GF-D8 (cell line): ENCODE measurements around the gene TMBIM1.

Experiments used
- DNase-seq: peaks from one replicate; lab custom pipeline; 2025; lab: John Stamatoyannopoulos, UW

The TMBIM1 gene

DNA sequence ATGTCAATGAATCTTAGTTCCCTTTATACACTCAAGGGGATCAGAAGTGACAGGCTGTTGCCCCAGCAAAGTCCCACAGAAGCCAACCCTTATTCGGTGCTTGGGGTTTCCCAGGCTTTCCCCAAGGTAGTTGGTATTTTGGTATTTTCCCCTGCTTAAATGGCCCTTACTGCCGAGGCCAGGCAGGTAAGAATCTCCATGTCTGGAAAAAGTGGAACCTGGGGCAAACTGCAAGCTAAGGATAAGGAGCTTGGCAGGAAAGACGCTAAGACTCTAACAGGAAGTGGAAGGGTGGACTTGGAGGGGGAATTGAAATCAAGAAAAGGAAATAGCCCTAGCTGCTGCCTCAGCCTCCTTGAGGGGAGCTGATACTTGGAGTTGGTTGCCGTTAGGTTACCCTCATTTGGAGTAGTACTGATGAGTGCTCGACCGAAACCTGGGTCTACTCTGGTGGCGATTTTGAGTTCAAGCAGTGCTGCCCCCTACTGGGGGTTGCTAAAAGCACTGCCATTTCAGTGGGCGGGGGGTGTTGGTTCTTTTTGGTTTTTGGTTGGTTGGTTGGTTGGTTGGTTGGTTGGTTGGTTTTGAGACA, 34.8 kb downstream of the TMBIM1 start:
- DNase-seq: peak; percentile 21

DNA sequence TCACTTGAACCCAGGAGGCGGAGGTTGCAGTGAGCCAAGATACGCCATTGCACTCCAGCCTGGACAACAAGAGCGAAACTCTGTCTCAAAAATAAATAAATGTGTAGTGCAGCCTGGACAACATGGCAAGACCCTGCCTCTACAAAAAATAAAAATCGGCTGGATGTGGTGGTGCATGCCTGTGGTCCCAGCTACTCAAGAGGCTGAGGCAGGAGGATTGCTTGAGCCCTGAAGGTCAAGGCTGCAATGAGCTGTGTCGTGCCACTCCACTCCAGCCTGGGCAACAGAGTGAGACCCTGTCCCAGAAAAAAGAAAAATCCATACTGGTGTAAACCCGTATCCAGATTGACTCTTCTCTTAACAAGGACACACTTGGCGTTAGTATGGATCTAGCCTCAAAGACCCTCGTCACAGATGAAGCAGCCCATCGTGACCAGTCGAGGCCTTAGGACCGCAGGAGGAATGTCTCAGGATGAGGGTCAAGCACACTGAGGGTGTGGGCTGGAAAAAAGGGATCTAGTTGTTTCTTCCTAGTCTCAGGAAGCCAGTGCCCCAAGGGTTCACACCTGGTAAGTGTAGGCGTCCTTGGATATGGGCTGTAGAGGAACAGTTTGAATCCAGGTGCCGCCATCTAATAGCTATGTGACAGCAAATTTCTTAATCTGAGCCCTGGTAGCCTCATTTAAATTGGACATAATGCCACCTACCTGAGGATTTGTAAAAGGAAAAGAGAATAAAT, 35.5 kb downstream of the TMBIM1 start:
- DNase-seq: no peak

DNA sequence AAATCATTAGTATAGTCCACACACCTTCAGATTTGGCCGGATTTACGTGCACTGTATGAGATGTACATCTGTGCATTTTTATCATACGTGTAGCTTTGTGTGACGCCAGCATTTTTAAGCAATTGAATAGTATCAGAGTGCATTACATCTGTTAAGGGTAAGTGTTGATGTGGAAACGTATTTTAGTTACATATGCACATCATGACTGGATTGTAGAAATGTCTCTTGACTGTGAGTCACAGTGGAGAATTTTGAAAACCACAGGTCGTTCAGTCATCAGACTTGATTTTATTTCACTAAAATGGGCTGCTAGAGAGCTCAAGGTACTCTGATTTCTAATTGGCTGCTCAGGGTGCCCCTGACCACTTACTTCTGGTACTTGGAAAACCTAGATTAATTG, 36.9 kb downstream of the TMBIM1 start:
- DNase-seq: no peak

DNA sequence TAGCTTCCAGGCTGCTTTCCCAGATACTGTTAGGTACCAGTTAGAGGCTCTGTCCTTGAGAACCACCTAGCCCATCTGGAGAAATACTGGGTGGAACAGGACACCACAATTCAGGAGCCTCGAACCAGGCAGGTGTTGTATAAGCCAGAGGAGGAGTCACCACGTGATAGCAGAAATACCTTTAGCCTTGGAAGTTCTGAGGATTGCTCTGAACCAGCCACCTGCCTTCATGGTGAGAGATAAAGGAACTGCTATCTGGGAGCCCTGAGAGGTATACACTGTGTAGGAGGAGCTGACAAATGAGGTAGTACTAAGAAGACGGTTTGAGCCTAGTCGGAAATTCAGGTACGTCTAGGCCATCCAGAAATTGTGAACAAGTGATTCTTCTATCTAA, 39.1 kb downstream of the TMBIM1 start:
- DNase-seq: no peak

DNA sequence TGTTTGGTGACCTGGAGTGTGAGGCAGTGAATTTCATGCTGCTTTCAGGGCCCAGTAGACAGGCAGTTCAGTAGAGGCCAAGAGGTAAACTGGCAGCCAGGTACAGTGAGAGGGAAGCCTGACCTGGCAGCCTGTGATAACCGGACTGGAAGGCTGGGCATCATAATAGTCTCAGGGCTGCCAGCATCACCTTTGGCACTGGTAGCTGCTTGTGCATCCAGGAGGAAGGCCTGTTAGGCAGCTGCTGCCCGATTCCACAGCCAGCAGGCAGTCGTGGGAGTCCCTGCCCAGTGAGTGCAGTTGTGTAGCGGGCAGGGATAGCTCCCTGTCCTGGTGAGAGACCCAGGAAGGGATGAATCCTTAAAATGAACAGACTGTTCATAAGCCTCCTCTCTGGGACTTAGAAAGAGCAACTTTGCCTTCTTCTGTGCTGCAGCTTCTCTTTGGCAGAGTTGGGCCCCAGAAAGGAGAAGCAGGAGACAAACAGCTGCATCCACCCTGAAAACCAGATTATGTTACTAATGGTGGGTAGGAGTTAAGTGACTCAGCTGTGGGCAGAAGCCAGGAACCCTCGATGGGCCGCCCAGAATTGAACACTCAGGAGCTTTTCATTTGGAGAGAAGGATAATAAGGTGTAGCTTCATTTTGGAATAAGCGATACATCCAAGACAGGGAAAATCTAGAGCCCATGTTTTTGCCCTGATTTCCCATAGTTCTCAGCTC, 39.6 kb downstream of the TMBIM1 start:
- no peak for DNase-seq

DNA sequence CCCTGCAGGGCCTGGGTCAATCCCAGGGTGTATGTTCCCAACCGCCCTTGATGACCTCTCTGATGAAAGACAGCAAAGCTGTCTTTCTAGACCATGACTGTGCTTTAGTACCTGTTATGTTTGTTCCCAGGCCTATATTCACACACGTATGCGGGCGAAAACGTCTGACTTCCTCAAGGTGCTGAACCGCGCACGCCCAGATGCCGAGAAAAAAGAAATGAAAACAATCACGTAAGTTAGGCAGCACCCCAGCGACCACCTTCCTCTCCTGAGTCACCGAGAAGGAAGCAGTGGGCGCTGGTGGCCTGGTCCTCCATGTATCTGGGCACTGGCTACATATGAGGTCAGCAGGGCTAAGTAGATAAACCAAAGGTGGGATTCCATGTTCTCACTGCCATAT, 42.6 kb downstream of the TMBIM1 start:
- no peak for DNase-seq

DNA sequence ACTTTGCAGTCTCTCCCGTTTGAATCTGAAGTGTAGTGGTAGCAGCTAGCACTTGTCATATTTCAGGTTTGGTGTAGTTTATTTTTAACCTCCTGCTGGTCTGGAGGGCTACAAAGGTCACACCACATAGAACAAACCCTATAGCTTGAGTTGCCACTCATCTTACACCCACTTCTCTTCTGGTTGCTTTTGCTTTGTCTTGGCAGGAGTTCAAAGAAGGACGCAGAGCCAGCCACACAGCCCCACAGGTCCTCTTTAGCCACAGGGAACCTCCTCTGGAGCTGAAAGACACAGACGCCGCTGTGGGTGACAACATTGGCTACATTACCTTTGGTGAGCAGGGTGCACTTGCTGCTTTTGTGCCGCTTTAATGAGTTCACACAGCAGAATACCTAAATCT, 47.1 kb downstream of the TMBIM1 start:
- no peak for DNase-seq

DNA sequence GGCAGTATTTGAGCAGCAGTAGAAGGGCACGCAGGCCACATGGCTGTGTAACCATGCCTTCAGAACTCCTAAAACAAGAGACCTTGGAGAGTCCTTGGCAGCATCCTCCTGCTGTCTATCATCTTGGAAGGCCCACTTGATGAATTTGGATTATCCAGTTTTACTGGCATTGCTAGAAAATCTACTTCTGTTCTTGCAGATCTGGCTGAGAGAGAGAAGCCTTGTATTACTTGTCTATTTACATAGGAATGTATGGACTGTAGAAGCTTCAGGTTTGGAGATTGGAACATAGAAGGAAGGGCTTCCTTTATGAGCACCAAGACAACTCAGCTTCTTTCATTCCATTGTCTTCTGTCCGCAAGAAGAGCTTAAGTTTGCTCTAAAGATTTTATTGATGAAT, 47.6 kb downstream of the TMBIM1 start:
- DNase-seq: no peak

DNA sequence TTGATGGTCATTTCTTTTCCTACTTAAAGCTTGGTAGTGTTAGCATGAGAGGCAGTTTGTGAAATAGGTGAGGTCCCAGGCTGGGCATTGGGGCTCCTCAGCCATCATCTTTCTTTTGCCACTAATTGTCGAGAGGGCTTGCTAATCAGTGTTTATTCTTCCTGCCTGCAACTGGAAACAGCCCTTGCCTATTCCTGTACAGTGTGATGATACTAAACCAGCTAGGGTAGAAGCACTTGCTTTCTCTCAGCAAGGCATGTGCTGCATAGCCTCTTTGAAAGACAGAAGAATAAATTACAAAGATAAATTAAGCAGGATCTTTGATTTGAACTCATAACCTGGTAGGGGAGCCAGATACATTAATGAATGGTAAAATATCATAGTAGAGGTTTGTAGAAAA, 48.1 kb downstream of the TMBIM1 start:
- no peak for DNase-seq

DNA sequence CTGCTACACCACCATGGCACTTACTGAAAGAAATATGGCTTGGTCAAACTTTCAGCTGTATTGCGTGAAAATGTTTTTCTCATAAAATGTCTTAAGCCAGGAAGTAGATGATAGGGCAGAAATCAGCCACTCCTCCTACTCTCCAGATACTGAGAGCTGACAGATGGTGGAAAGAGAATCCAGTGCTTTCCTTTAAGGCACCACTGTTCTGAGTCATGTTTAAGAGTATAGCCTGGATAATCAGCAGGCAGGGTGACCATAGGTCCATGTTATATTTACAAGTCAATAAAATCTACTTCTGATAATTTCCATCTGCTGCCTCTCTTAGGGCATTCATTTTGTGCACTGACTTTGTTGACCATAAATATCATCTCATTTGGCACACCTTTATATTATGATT, 53.4 kb downstream of the TMBIM1 start:
- DNase-seq: no peak

DNA sequence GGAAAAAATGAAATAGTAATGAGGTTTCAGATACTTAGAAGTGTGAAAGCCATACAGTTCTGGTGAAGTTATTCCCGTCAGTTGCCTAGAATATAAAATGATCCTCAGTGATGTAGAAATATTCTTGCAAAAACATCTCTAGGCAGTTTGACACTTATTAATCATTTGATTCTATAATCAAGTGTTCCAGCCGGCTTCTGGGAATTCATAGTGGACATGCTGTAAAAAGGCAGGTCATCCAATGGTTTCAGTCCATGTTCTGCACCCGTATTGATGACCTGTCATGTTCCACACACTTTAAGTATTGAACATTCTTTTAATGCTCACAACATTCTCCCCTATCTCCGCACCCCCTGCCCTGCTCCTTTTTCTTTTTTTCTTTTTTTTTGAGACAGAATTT, 55.5 kb downstream of the TMBIM1 start:
- DNase-seq: no peak

DNA sequence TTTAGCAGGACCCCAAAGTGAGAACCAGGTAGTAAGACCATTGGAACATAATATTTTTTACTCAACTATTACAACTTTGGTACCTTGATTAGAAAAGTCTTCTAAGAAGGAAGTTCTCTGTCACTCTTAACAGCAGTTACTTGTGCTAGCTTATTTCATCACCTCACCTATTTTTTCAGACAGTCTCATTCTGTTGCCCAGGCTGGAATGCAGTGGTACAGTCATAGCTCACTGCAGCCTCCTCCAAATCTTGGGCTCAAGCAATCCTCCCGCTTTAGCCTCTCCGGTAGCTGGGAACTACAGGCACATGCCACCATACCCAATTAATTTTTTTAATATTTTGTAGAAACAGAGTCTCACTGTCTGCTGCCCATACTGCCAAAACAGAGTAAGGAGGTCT, 57.3 kb downstream of the TMBIM1 start:
- DNase-seq: no peak

DNA sequence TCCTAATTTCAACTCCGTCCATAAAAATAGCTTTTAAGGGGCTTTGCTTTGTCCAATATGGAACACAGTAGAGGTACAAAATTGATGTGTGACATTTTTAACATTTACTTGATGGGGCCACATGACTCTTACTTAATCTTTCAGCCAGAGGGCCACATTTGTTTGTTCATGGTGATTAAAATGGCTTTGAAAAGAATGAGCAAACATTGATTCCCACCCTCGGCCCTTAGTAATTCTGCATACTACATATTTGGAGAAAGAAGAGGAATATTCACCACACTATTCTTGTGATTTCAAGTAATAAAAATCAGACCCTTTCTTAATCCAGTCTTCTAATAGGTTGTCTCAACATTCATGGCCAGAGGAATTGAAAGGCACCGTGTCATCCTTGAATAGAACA, 57.8 kb downstream of the TMBIM1 start:
- DNase-seq: no peak

DNA sequence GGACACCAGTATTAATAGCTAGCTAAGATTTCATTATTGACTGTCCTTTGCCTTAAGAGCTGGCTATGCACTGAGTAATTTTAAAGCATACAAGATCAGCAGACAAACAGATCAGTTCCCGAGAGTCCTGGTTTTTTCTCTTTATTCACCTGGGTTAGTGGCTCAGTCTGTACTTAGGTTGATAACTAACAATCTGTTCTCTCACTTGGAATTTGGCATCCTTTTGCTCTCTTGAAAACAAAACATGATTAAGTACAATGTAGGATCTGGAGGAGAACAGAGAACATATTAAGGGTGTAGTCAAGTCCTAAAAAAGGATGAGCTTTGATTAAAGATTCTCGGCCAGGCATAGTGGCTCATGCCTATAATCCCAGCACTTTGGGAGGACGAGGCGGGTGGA, 58.8 kb downstream of the TMBIM1 start:
- DNase-seq: no peak

DNA sequence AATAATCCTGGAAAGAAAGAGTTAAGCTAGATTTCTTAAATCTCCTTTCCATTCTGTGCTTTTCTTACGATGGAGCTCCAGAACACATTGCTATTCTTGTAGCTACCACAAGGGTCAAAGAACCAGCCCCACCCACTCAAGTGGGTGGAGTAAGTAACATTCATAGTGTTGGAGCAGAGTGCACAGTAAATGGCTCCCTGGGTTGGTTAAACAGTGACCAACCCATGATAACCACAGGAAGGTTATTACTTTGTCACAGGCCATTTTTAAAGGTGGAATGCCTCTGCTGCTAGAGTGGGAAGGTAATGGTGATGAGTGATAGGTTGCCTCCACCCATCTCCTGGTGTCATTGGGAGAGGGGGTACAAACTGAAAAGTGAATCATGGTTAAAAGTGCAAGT, 61.4 kb downstream of the TMBIM1 start:
- no peak for DNase-seq

DNA sequence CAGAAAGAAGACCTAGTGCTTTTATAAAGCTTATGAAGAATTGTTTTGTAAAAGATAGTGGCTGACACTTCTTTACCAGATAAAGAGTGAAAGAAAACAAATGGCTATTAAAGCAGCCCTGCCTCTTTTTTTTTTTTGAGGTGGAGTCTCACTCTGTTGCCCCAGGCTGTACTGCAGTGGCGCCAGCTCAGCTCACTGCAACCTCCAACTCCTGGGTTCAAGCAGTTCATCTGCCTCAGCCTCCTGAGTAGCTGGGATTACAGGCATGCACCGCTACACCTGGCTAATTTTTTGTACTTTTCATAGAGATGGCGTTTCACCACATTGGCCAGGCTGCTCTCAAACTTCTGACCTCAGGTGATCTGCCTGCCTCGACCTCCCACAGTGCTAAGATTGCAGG, 62.5 kb downstream of the TMBIM1 start:
- DNase-seq: no peak

DNA sequence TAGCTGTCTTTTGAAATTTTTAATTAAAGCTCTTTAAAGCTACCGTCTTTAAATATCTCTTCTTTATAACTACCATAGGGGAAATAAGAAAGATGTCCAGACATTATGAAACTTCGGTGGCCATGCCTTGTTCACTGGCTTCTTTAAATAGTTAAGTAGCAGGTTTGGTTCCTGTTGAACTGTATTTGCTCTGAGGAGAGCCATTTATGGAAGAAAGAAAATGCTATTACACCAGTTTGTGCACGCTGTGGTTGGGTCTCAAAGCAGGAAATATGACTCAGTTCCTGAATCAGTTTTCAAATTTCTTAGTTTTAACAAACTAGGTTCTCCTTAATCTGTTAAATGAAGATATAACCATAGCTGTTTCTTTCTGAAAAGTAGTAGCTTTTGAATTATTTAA, 63.1 kb downstream of the TMBIM1 start:
- DNase-seq: peak; percentile 84

DNA sequence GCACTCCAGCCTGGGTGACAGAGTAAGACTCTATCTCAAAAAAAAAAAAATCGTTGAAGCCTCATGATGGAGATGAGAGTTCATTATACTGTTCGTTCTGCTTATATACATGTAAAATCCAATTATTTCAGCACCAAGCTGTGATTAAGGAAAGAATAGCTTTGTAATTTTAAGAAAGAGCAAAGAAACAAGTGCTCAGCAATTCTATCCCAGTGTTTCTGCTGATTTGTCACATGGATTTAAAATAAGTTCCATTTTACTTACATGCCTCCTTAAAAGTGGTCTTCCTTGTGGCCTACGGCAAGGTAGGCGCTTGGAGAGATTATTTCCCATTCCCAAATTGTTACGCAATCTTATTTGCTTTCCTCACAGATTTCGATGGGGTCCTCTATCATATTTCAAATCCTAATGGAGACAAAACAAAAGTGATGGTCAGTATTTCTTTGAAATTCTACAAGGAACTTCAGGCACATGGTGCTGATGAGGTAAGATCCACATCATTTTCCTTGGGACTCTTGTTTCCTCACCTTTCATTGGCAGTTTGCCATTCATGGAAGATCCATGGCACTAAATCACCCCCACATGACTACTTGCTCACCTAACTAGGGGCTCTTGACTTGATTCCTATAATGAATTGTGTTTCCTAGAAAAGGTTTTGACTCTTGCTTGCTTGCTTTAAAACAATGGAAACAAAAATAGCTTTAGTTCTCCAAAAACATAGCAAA, 63.8 kb downstream of the TMBIM1 start:
- DNase-seq: no peak

DNA sequence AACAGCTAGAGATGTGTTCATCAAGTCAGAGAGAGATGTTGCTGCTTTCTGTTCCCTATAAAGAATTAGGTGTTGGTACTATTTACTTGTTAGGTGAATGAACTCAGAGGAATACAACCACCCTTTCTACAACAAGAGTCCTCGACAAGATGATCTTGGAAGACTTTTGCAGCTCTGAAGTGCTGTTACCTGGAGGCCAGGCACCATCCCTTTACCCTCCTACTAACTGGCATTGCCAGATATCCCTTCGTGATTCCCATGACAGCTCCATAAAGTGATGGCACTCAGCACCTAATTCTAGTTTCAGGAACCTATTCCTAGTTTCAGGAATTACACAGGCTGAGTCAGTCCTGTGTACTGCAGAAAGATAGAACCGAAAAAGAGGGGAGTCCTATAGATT, 65.4 kb downstream of the TMBIM1 start:
- no peak for DNase-seq
